SIG-M5 (cell line): ENCODE measurements around the gene SYT13.
"Not testable (repeated sequence)": the region's sequence is repeated elsewhere in the genome, so short reads cannot be mapped to it uniquely, and the experiment has no call there.

Source experiments
- DNase-seq: peaks from one replicate; lab custom pipeline; 2025; lab: John Stamatoyannopoulos, UW

The SYT13 gene

DNA sequence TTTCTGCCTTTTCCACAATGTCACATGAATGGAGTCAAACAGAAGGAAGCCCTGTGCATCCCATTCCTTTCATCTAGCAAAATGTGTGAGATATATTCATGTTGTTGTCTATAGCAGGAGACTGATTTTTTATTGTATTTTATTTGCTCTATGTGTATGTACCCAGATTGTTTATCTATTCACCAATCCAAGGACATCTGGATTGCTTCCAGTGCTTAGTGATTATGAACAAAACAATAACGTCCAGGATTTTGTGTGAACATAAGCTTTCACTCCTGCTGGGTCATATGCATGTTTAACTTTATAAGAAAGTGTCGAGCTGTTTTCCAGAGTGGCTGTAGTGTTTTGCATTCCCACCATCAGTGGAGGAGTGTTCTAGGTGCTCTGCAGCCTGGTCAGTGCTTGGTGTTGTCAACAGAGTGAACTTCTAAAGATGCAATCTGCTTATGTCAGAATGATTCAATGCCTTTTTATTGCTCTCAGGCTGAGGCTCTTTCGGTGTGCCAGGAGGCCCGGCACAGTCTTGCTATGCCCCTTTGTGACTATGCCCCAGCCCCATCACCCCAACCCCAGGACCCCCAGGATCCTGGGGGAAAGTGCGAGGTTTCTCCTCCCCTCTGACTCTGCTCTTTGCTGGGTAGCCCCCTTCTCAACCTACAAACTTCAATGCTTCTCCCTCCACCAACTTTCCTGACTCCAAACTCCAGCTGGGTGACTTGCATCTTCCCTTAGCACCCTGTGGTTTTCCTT lies 19.9 kb upstream of the SYT13 start:
- no peak for DNase-seq

DNA sequence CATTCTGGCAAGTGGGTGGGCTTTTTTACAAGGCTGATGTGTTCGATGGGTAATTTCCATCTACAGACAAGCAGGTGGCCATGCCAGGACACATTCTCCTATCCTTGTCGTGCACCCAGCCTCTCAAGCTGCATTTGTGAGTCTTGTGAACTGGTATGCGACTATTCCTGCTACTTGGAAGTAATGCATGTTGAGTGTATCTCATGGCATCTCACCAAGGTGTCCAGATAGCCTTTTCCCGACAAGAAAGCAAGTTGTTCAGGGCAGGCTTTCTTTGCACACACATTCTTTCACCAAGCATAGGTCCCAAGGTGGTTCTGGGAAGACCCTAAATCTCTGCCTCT lies 18.8 kb upstream of the SYT13 start:
- no peak for DNase-seq

DNA sequence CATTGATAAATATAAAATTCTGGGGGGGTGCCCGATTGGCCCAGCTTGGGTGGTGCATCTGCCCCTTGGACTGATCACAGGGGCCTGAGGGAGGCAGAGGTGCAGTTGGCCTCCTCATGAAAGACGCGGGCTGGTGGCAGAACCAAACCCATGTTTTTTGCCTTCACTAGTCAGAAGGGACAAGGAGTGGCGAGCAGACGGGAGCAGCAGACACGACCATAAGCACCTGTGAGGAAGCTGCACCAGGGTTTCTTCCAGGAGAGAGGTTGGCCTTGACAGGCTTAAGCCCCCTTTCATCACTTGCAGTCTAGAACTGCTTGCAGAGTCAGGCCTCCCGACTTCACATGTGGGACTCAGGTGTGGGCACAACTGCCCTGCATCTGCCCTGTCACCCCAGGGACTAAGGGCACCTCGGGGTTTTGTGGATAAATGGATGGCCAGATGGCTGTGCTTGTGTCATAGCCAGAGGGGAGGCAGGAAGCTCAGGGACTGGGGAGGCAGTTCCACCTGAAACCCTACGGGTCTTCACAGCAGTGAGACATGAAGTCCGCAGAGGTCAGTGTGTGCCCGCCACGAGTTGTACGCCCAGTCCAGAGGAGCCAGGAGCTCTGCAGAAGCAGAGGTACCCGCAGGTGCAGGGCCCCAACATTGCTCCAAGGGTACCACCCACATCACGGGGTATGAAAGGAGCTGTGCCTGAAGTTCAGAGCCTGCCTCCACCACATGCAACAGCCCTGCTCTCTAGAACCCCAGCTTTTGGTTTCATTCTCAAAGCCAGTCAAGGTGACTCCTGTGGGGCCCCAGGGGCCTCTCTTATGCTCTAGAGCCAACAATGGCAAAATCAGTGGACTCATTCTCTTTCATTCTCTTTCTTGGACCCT lies 18.2 kb upstream of the SYT13 start:
- no peak for DNase-seq

DNA sequence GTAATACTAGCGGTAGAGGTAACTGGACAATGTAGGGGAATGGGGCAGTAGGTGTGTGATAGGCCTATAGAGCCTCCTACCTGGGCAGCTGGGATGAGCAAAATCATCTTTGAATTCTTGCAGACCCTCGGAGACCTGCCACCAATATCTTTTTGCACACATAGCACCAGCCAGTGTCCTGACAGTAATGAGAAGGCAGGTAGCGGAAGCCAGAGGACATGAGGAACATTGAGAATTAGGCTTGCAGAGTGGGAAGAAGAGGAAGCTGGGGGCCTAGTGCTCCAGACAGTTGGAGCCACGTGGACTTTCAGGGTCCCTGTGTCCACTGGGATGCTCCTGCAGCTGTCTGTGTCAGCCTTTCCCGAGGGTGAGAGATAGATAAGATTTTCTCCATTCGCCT lies 17.2 kb upstream of the SYT13 start:
- no peak for DNase-seq

DNA sequence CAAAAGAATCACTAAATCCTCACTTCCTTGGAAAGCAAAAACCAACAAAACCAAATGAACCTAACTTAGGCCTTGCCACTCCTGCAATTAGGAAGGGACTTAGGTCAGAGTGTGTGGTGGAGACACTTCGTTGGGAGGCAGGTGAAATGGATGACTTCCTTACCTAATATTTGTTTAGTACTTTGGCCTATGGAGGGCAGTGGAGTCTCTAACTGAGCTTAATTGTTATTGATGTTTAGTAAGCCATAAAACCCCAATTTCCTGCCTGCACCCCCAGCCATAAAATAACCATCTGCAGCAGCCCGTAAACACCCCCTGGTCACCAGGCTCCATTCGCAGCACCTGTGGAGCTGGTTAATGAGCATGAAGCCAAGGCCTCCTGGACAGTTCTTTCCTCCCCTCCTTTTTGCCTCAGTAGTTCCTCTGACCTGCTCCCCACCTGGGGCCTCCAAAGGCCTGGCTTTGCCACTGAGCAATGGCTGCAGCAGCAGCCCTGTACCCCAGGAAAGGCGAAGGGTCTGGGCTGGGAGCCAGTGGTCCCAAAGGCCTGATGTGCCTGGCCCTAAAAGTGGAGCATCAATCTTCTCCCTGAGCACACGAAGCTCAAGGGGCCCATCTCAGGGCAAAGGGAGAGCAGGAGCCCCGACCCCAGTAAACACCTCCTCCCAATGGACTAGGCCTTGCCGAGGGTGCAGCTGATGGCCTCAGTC lies 15.6 kb upstream of the SYT13 start:
- DNase-seq = no peak

DNA sequence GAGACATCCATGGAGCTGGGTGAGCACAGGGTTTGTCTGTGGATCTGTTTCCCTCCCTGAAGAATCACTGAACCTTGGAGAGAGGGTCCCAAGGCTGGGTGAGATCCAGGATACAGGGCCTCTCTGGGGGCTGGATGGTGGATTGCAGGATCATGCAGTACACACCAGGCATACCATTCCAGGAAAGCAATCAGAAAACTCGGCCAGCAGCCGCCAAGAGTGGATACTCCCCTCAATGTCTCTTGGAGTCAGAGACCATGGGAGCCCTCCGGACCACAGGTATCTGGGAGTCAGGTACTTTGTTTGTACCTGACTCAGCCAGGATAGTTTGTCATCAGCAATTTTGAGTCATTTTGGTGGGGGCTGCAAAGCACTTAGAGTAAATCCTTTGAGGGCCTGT lies 14.6 kb upstream of the SYT13 start:
- no peak for DNase-seq

DNA sequence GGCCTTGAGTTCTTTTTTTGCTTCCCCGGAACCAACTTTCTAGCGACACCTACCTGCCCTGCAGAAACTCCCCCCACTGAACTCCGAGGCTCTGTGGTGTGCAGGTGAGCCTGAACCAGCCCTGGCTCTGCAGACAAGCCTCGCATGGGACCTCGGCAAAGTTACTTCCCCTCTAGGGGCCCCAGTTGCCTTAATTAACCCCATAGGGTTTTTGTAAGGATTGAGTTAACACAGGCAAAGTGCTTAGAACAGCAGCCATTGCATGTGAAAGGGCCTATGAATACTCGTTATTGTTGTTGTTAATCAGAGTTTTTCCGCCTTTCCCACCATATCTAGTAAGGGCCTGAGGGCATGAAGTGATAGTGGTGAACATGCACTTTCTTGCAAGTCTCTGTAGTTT lies 12.6 kb upstream of the SYT13 start:
- DNase-seq = no peak

DNA sequence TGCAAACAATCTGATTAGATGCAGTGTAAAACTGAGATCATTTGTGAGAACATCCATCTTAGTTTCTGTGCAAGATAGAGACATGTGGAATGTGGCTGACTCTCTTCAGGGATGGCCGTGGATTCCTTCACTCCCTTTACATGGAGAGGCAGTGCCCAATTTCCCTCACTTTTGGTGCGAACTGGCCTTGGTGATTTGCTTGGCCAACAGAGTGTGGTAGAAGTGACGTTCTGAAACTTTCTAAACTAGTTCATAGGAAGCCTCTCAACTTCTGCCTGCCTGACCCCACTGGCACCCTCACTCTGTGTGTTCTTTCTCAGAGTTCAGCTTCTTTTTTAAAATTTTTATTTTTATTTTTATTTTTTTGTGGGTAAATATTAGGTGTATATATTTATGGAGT lies 9.9 kb upstream of the SYT13 start:
- DNase-seq = no peak

DNA sequence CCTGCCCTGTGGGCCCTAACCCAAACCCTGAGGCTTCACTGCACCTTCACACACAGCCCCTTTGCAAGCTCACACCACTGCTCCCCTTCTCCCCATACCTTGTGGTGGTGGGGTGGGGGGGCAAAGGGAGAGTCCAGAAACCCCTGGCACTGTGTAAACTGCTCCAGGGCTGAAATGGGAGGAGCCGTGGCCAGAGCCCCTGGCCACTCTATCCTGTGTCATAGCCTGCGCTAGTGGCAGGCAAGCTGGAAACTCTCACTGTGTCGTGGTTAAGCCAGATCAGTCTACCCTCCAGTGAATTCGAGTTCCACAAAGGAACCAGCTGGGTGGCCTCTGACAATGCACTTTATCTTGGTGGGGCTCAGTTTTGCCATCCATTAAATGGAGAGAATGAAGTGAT lies 8.4 kb upstream of the SYT13 start:
- DNase-seq = no peak

DNA sequence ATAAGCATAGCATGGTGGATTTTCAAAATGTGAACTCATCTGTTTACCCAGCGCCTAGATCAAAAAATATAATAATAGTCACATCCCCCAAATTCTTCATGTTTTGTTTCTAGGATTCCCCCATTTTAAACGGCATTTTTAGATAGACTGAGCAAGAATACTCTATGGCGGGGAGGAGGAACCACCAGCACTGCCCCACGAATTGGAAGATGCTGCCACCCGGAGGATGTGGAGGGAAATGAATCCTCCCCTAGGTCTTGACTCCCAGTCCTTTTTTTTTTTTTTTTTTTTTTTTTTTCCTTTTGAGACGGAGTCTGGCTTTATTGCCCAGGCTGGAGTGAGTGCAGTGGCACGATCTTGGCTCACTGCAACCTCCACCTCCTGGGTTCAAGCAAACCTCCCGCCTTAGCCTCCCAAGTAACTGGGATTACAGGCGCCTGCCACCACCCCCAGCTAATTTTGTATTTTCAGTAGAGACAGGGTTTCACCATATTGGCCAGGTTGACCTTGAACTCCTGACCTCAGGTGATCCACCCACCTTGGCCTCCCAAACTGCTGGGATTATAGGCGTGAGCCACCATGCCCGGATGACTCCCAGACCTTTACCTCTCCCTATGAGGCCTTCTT lies 7.5 kb upstream of the SYT13 start:
- not testable (repeated sequence) for DNase-seq

DNA sequence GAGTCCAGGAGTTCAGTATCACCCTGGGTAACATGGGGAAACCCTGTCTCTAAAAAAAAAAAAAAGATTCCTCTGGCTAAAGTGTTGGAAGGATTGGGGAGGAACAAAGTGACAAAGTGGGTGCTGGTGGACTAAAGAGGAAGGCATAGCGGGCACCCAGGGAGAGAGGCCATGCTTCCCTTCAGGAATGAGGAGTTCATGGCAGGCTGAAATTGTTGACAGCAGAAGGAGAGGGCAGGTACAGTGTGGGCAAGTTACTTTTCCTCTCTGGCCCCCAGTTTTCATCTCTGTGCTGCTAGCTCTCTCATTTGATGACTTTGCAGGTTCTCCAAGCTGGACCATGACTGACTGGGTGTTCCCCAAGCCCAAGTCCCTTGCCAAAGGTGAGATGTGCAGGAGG lies 4.4 kb upstream of the SYT13 start:
- DNase-seq = no peak

DNA sequence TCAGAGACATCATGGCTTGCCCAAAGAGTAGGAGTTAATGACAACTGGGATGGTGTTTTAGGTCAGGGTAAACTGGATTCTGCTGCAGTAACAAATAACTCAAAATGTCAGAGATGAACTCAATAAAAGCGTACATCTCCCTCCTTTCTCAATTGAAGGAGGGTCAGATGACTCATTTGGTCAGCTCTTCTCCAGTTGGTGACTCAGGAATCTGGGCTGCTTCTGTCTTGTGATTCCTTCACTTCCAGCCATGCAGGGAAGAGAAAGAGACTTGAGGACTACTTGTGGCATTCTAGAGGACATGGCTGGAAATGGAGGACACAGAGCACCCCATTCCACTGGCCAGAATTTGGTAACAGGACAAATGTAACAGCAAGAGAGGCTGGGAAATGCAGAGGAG lies 3.2 kb upstream of the SYT13 start:
- no peak for DNase-seq

DNA sequence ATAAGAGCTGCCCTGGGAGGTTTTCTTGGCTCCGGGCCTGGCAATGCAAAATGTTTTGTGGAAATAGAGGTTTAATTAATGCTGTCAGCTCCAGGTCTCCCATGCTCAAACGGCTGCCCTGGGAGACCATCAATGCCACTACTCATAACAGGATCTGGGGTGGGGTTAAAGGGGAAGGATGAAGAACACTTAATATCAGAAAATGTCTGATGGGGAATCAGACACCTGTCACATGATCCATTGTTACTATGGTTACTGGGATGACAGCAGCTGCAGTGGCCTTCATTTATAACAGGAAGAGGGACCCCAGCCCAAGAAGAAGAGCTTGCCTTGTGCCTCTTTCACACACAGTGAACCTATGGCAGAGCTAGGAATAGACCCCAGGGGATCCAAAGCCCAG lies 2.2 kb upstream of the SYT13 start:
- DNase-seq = no peak

DNA sequence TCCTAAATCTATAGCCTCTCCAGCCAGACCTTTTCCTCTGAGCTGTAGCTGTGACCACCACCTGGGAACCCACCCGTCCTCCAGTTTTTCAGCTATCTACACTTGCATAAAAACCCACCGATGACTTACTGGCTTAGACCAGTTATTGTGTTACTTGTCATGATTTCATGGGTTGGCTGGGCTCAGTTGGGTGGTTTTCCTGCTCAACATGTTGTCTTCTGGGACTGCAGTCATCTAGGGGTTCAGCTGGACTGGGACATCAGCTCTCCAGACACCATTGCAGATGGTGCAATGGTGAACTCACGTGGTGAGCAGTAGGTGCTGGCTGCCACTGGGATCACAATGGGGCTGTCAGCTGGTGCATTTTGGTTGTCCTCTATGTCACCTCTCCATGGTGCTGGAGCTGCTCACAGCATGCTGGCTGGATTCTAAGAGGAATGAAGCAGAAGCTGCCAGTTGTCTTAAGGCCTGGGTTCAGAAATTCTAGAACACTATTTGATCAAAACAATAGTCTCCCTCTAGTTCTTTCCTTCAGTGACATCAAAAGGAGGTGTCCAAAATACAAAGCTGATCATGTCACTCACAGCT lies 1.3 kb upstream of the SYT13 start:
- DNase-seq = no peak

DNA sequence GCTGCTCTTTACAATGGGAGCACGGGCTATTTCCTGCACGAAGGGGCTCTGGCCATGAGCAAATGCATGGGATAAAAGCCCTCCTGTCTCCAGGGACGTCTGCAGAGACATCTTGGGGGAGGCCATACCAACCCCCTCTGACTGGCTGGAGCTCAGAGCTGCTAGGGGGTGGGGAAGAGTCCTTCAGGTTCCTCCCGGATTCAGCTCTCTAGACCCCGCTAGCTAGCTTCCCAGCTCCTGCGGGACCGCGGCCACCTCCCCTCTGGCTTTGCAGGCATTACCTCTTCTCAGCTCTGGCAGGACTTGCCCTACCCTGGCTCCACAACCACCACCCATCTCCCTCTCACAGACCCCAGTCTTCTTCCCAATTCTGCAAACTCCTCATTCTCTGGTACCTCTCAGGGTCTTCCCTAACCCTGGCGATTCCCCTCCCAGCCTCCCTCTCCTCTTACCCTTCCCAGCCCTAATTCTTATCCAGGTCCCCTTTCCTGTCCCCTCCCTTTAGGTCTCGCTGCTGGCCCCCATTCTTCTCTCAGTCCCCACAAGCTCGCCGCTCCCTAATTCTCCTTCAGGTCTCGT lies 802 bp downstream of the SYT13 start:
- no peak for DNase-seq

DNA sequence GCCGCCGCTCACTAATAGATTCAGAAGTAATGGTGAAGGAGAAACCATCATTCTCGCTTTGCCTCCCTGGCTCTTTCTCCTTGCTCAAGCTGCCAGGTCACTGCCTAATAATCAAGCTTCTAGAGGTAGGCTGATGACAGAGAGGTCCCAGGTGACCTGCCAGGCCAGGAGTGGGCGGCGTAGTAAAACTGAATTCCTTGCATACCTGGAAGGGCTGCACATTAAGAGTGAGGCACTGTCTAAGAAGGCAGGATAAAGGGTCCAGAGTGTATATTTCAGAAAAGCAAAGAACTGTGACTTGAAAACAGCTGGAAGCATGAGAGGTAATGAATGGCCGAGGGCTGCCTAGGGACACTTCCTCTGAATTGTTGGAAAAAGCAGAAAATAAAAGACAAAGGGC lies 4.1 kb downstream of the SYT13 start:
- DNase-seq = no peak

DNA sequence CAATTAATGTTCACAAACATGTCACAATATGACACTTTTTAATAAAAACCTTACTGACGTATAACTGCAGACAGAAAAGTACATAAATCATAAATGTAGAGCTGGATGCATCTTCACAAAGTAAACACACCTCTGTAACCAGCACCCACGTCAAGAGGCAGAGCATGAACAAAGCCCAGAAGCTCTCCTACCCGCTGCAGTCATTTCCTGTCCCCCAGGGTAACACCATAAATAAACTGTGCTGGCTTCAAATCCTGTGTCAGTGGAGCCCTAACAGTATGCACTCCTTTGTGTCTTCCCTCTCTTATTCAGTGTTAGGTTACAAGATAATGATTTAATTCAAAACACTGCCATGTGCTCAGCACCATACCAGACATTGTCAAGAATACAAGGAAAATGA lies 5.7 kb downstream of the SYT13 start:
- no peak for DNase-seq

DNA sequence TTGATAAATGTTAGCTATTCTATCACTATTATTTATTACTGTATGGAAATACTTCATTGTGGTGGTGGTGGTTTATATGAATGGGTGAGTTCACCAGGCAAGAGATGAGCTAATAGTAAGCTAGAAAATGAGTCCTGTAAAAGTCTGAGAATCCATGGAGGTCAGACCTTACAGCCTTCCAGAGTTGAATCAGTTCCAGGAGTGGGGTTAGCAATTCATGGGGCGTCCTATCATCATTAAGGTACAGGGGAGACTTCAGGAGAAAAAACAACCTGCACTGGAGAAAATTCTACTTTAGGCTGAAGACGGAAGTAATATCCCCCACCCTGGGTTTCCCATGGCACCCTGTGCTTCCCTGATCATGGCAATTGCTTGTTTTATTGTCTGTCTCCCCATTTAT lies 6.5 kb downstream of the SYT13 start:
- no peak for DNase-seq

DNA sequence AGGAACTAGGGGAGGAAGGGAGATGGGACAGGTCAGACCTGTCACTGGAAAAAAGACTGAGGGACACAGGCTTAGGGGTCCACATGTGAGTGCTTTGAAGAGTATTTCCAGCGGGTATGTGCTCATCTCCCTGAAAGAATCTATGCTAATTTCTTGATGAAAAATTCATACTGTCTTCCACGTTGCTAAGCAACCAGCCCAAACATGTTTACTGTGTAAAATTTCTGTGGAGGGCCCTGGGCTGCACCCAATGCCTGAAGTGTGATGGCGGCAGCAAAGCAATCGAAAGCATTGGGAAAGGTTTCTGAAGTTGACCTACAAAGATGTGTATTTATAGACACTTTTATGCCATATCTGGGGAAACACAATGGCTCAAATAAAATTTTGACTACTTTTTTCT lies 7.4 kb downstream of the SYT13 start:
- no peak for DNase-seq

DNA sequence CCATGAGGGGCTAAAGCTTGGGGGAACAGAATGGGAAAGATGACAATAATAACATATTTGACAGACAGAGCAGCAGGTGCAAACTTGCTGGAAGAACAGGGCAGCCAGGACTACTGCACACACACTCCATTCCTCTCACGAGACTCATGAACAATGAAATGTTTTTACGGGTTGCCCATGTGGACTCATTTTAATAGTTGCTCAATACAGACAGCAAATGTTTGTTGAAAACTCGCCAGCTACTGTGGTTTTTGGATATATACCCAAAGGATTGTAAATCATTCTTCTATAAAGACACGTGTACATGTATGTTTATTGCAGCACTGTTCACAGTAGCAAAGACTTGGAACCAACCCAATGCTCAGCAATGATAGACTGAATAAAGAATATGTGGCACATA lies 10.3 kb downstream of the SYT13 start:
- DNase-seq = no peak

DNA sequence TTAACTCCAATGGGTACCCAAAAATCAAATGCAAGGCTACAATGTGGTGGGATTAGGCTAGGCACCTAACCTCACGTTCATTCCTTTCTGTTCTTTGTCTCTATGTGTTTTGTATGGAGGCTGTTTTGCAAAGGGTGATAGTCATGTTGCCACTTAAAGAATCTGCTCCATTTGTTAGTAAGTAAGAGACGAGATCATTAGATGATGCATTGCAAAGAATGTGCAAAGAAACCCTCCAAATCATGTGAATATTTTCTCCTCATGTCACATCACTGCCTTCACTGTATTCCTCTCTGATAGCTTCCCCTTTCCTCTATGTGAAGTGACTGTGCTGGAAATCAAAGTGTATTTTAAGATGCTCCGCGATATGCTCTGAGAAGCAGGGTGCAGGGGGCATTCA lies 11.9 kb downstream of the SYT13 start:
- DNase-seq = no peak

DNA sequence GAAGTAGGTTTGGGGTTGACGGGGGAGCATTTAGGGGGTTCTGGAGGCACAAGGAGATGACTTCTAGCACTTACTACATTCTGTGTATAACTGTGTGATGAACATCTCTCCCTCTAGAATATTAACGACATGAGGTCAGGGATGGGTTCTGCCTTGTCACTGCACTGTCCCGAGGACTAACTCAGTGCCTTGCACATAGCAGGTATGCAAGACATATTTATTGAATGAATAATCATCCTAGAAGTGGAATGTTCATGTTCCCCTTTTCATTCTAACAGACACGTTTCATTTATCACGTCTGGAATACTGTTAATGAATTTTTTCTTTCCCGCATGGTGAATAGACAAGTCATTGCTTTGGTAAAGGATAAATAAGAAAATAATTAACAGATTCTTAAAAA lies 12.6 kb downstream of the SYT13 start:
- DNase-seq = no peak
